ENCODE results near the gene MINDY4B. TPM values are rescaled to one million over a fixed set of nuclear protein-coding genes. Genes with fewer than 3 reads are reported as not detected.

The MINDY4B gene
- total RNA-seq, result not detected in 2 replicates

- intact Hi-C loops (cut with micrococcal nuclease), result no loop called here
Measured at GRCh38 chr3:150905339-150905738, at the start of gene MINDY4B. TSS of gene MINDY4B (minus strand) at chr3:150905439. CDS start at chr3:150905439, 0 bp downstream.

- intact Hi-C loops (cut with micrococcal nuclease), result no loop called here
Measured at GRCh38 chr3:150951923-150952322, 46.7 kb upstream of the MINDY4B start.

GRCh38 chr3:150945226-150946032 is 40.2 kb upstream of the MINDY4B start:
- intact Hi-C loops (cut with micrococcal nuclease), result no loop called here

- intact Hi-C loops (cut with micrococcal nuclease), result no loop called here
Measured at GRCh38 chr3:150942221-150942620, 37.0 kb upstream of the MINDY4B start.

- intact Hi-C loops (cut with micrococcal nuclease), result no loop called here
Measured at GRCh38 chr3:150936693-150937092, 31.5 kb upstream of the MINDY4B start.

GRCh38 chr3:150933473-150933995 is 28.3 kb upstream of the MINDY4B start:
- intact Hi-C loops (cut with micrococcal nuclease), result no loop called here

GRCh38 chr3:150931745-150932144 is 26.5 kb upstream of the MINDY4B start:
- intact Hi-C loops (cut with micrococcal nuclease), result no loop called here

- intact Hi-C loops (cut with micrococcal nuclease), result no loop called here
Measured at GRCh38 chr3:150930839-150931238, 25.6 kb upstream of the MINDY4B start.

GRCh38 chr3:150928234-150928633 is 23.0 kb upstream of the MINDY4B start:
- intact Hi-C loops (cut with micrococcal nuclease), result loop anchor here (5.0 kb wide), 2 partner anchors 159 to 354 kb away; partner anchors contain the start of gene MED12L

GRCh38 chr3:150926328-150926727 is 21.1 kb upstream of the MINDY4B start:
- intact Hi-C loops (cut with micrococcal nuclease), result loop anchor here (5.0 kb wide), 2 partner anchors 161 to 356 kb away; partner anchors contain the start of gene MED12L

- intact Hi-C loops (cut with micrococcal nuclease), result loop anchor here (1.0 to 5.0 kb wide), 3 partner anchors 162 to 357 kb away; partner anchors contain the start of gene MED12L
Measured at GRCh38 chr3:150925751-150926201, 20.5 kb upstream of the MINDY4B start.

- intact Hi-C loops (cut with micrococcal nuclease), result no loop called here
Measured at GRCh38 chr3:150922611-150923010, 17.4 kb upstream of the MINDY4B start.

- intact Hi-C loops (cut with micrococcal nuclease), result no loop called here
Measured at GRCh38 chr3:150921209-150921608, 16.0 kb upstream of the MINDY4B start.

- intact Hi-C loops (cut with micrococcal nuclease), result no loop called here
Measured at GRCh38 chr3:150920236-150920635, 15.0 kb upstream of the MINDY4B start.

GRCh38 chr3:150917951-150918350 is 12.7 kb upstream of the MINDY4B start:
- intact Hi-C loops (cut with micrococcal nuclease), result no loop called here

GRCh38 chr3:150913133-150913922 is 8.1 kb upstream of the MINDY4B start:
- intact Hi-C loops (cut with micrococcal nuclease), result no loop called here

GRCh38 chr3:150912501-150912900 is 7.3 kb upstream of the MINDY4B start:
- intact Hi-C loops (cut with micrococcal nuclease), result no loop called here

GRCh38 chr3:150911771-150912170 is 6.5 kb upstream of the MINDY4B start:
- intact Hi-C loops (cut with micrococcal nuclease), result no loop called here

- intact Hi-C loops (cut with micrococcal nuclease), result no loop called here
Measured at GRCh38 chr3:150906461-150906860, 1.2 kb upstream of the MINDY4B start.

GRCh38 chr3:150905746-150906145 is 507 bp upstream of the MINDY4B start:
- intact Hi-C loops (cut with micrococcal nuclease), result no loop called here

- intact Hi-C loops (cut with micrococcal nuclease), result no loop called here
Measured at GRCh38 chr3:150902988-150903387, 2.3 kb downstream of the MINDY4B start.

GRCh38 chr3:150901793-150902192 is 3.4 kb downstream of the MINDY4B start:
- intact Hi-C loops (cut with micrococcal nuclease), result no loop called here
